Measurements from ENCODE around the gene STXBP5. TPM values are rescaled to one million over a fixed set of nuclear protein-coding genes. Genes with fewer than 3 reads are reported as not detected.
A peak's percentile ranks its signal among the peaks of the same experiment; 100 is the strongest.

Gene STXBP5
- total and polyA plus RNA-seq, 9 of the 15 experiments (the other 6 are each of a cell fraction or from before 2014, with no cell fraction given): 23.3 to 172 (median 71.5) TPM

DNA sequence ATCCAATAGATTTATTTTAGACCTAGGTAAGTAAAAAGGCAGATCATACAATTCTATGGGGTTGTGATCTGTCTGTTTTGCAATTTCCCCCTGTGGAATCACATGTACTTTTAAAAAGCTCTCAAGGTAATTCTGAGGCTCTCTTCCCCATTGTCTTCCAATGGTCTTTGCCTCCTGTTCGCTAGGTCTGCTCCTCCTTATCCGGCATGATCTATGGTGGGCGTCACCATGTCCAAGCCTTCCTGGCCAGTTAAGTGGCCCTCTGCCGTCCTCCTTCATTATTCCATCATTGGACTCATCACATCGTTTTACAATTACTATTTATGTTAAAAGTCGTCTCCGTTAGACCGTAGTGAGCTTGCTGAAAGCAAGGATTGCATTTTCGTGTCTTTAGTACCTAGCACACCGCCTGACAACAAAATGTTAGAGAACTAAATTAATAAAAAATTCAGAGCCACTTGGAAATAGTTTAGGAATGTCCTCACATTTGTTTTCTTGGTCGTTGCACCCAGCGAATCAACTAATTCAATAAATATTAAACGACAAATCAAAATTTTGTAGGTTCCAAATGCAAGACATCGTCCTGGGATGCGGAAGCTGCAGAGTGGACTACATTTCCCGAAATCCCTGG is 2.2 kb upstream of the STXBP5 start (continued):
- TF ChIP-seq YY1 (IDR thresholded peaks at IDR 0.05; ENCODE audit: borderline replicate concordance in 1 of 3, control insufficient read depth in 1 of 3, extremely low read depth in 1 of 3, insufficient read depth in 3 of 3, insufficient read length in 1 of 3, insufficient replicate concordance in 2 of 3, low read depth in 1 of 3, low read length in 2 of 3) (peak in 1 of 3 experiments; percentile 61), PYGO2 (tag; IDR thresholded peaks at IDR 0.05) (no peak), ZNF197 (CRISPR knock-in tag; IDR thresholded peaks at IDR 0.05; ENCODE audit: low read depth) (peak; percentile 53), ZNF121 (CRISPR knock-in tag; conservative IDR thresholded peaks at IDR 0.05) (no peak), ZNF263 (CRISPR knock-in tag; IDR thresholded peaks at IDR 0.05; ENCODE audit: borderline replicate concordance) (no peak), ZNF511 (CRISPR knock-in tag; IDR thresholded peaks at IDR 0.05) (no peak), ZEB2 (IDR thresholded peaks at IDR 0.05) (peak; percentile 45; the same call in 1 of the 2 replicates), GATAD2B (IDR thresholded peaks at IDR 0.05; ENCODE audit: borderline replicate concordance) (no peak; the same call in 1 of the 2 replicates), ETV1 (tag; conservative IDR thresholded peaks at IDR 0.05; ENCODE audit: low read depth) (peak; percentile 23; the same call in 1 of the 2 replicates), SNRNP70 (optimal IDR thresholded peaks at IDR 0.05; ENCODE audit: low read depth, low read length) (no peak), CBX8 (IDR thresholded peaks at IDR 0.05; ENCODE audit: borderline replicate concordance, extremely low read depth, low read depth, low read length, poor library complexity, severe bottlenecking) (no peak), MAFG (tag; conservative IDR thresholded peaks at IDR 0.05) (no peak), ZNF12 (CRISPR knock-in tag; IDR thresholded peaks at IDR 0.05) (no peak), ZNF398 (CRISPR knock-in tag; IDR thresholded peaks at IDR 0.05) (no peak), ZNF431 (CRISPR knock-in tag; IDR thresholded peaks at IDR 0.05) (no peak), ZNF311 (CRISPR knock-in tag; IDR thresholded peaks at IDR 0.05) (no peak), CBX3 (IDR thresholded peaks at IDR 0.05; ENCODE audit: borderline replicate concordance in 1 of 2, low read length in 2 of 2) (0 out of 3 replicates have a peak, but pooled peaks of 1 of the 2 experiments have one; percentile 13), ZNF778 (CRISPR knock-in tag; IDR thresholded peaks at IDR 0.05) (no peak), JUND (IDR thresholded peaks at IDR 0.05; ENCODE audit: borderline replicate concordance, low read depth, low read length) (peak; percentile 69), JUND (tag; IDR thresholded peaks at IDR 0.05; ENCODE audit: borderline replicate concordance, low read depth, low read length) (no peak; the same call in 2 of the 3 replicates), MAZ (CRISPR knock-in tag; conservative IDR thresholded peaks at IDR 0.05 in 1 of 2, IDR thresholded peaks at IDR 0.05 in 1 of 2) (peak in 1 of 2 experiments; percentile 26; a peak in 1 of 4 replicates), RNF2 (IDR thresholded peaks at IDR 0.05) (peak; percentile 10; the same call in 1 of the 2 replicates)
- TF ChIP-seq, protein P1, sequence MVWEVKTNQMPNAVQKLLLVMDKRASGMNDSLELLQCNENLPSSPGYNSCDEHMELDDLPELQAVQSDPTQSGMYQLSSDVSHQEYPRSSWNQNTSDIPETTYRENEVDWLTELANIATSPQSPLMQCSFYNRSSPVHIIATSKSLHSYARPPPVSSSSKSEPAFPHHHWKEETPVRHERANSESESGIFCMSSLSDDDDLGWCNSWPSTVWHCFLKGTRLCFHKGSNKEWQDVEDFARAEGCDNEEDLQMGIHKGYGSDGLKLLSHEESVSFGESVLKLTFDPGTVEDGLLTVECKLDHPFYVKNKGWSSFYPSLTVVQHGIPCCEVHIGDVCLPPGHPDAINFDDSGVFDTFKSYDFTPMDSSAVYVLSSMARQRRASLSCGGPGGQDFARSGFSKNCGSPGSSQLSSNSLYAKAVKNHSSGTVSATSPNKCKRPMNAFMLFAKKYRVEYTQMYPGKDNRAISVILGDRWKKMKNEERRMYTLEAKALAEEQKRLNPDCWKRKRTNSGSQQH (CRISPR knock-in tag; IDR thresholded peaks at IDR 0.05): no peak

Data from K562 (cell line).